Measurements from ENCODE around the gene GALNT18. TPM values are rescaled to one million over a fixed set of nuclear protein-coding genes. Genes with fewer than 3 reads are reported as not detected.

Gene GALNT18
- total RNA-seq, 1 experiment from 2014 or later, result not detected

DNA sequence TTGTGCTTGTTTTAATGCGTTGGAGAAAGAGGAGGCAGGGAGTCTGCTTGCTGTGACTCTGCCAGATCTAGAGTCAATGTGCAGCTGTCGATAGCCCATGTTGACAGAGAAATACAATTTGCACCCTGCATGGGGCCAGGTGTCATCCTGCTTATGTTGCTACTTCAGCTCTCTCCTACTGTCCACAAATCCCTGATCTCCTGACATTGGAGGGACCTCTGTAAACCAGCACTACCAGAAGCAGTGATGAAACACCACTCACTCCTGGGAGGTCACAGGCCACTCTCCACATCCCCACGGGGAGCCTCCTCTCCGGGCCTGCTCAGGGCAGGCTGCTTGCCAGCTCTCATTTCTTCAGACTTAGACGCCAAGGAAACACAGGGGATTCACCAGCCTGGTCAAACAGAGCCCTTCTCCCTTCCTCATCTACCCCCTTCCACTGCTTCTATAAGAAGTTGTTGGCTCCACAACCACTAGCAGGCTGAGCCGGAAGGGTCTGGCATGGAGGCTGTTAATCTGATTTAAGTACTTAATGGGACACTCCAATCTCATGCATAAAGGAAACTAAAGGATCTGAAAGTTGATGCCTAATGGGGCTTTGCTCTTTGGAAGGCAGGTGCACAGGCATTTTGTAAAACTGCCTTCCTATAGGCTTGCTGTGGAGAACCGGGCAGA is 238.8 kb downstream of the GALNT18 start:
- DNase-seq, result no peak
- Histone ChIP-seq H2AFZ (no peak overlapping the region), H3K4me3 (no peak overlapping the region), H3K27ac (no peak overlapping the region), H4K20me1 (ENCODE audit: insufficient read depth) (no peaks in the 10 kb centered on the region), H3K4me1 (replicated peaks; ENCODE audit: insufficient read depth) (no peaks in the 10 kb centered on the region), H3K36me3 (ENCODE audit: low read depth) (no peaks in the 10 kb centered on the region), H3K9me3 (ENCODE audit: insufficient read depth, low read depth) (no peaks in the 10 kb centered on the region), H3F3A (ENCODE audit: insufficient read depth, low read depth) (no peaks in the 10 kb centered on the region), H3K27me3 (ENCODE audit: insufficient read depth, low read depth) (peaks cover 7% of the 10 kb centered on the region; the same call in 1 of the 2 replicates), H3K9me2 (ENCODE audit: insufficient read depth) (no peaks in the 10 kb centered on the region), H3K79me2 (ENCODE audit: low read depth) (no peaks in the 10 kb centered on the region), H3K4me2 (no peak overlapping the region)
- intact Hi-C loops (cut with micrococcal nuclease; ENCODE audit: unreplicated experiment), result no loop called here
- POLR2A ChIA-PET (ENCODE audit: unreplicated experiment), result no interaction called here
- no TSS peak for BruUV-seq (replicated peaks)
- CTCF ChIA-PET, result no interaction called here
- TF ChIP-seq EZH2 (IDR thresholded peaks at IDR 0.05; ENCODE audit: low read depth), result no peak
- TF ChIP-seq, protein P1, sequence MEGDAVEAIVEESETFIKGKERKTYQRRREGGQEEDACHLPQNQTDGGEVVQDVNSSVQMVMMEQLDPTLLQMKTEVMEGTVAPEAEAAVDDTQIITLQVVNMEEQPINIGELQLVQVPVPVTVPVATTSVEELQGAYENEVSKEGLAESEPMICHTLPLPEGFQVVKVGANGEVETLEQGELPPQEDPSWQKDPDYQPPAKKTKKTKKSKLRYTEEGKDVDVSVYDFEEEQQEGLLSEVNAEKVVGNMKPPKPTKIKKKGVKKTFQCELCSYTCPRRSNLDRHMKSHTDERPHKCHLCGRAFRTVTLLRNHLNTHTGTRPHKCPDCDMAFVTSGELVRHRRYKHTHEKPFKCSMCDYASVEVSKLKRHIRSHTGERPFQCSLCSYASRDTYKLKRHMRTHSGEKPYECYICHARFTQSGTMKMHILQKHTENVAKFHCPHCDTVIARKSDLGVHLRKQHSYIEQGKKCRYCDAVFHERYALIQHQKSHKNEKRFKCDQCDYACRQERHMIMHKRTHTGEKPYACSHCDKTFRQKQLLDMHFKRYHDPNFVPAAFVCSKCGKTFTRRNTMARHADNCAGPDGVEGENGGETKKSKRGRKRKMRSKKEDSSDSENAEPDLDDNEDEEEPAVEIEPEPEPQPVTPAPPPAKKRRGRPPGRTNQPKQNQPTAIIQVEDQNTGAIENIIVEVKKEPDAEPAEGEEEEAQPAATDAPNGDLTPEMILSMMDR (conservative IDR thresholded peaks at IDR 0.05), result no peak

DNA sequence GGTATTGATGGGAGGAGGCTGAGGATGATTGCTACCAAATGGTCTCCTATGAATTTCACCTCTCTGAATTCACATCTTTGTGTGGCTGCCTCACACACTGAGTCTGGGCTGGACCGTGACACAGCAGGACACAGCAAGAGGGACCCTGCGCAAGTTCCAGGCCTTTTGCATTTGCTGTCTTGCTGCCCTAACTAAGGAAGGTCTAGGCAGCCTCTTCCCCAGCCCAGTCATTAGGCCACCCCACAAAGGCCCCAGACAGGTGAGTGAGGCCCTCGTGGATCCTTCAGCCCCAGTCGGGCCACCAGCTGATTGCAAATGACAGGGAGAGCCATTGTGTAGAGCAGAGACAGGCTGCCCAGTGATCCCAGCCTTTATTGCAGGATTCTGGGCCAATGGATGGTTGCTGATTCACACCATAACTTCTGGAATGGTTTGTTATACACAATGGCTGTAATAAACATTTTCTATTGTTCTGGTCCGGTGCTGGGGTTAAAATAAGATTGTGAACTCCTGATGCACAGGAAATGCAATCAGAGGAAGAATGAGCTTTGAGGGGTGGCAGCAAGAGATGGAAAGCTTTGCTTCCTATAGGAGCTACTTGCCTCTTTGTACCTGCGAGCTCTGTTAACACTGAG is 240.2 kb downstream of the GALNT18 start:
- CTCF ChIA-PET, result no interaction called here
- Histone ChIP-seq H4K20me1 (ENCODE audit: insufficient read depth) (no peaks in the 10 kb centered on the region), H3K27me3 (ENCODE audit: insufficient read depth, low read depth) (peaks cover 4% of the 10 kb centered on the region; the same call in 1 of the 2 replicates), H3K79me2 (ENCODE audit: low read depth) (no peaks in the 10 kb centered on the region), H3K4me3 (no peak overlapping the region), H3K9me2 (ENCODE audit: insufficient read depth) (no peaks in the 10 kb centered on the region), H3K4me2 (no peak overlapping the region), H3K9me3 (ENCODE audit: insufficient read depth, low read depth) (no peaks in the 10 kb centered on the region), H2AFZ (no peak overlapping the region), H3K36me3 (ENCODE audit: low read depth) (no peaks in the 10 kb centered on the region), H3K27ac (no peak overlapping the region), H3K4me1 (replicated peaks; ENCODE audit: insufficient read depth) (no peaks in the 10 kb centered on the region), H3F3A (ENCODE audit: insufficient read depth, low read depth) (no peaks in the 10 kb centered on the region)
- no peak for DNase-seq
- intact Hi-C loops (cut with micrococcal nuclease; ENCODE audit: unreplicated experiment), result no loop called here
- TF ChIP-seq, protein P1 (conservative IDR thresholded peaks at IDR 0.05), result no peak
- no peak for TF ChIP-seq EZH2 (IDR thresholded peaks at IDR 0.05; ENCODE audit: low read depth)
- no TSS peak for BruUV-seq (replicated peaks)
- POLR2A ChIA-PET (ENCODE audit: unreplicated experiment), result no interaction called here

DNA sequence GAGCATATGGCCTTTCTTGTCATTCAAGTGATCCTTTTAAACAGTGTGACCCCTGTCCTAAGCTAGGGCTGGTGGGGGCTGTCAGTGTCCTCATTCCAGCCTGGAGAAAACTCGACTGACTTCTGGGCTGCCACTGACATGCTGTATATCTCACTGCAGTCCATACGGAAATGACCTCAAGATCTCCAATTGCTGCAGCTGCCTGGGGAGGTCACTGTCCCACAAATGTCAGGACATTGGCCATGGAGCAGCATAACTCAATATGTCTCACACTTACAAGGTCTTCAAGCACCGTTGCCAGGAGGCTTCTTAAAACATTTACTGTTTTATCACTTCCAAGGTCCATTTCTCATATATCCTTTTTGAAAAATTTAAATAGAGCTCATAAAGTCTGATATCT is 240.9 kb downstream of the GALNT18 start:
- no TSS peak for BruUV-seq (replicated peaks)
- Histone ChIP-seq H3K27me3 (ENCODE audit: insufficient read depth, low read depth) (peaks cover 5% of the 10 kb centered on the region; the same call in 1 of the 2 replicates), H3K9me3 (ENCODE audit: insufficient read depth, low read depth) (no peaks in the 10 kb centered on the region), H3K4me3 (no peak overlapping the region), H3K4me2 (no peak overlapping the region), H3K79me2 (ENCODE audit: low read depth) (no peaks in the 10 kb centered on the region), H2AFZ (no peak overlapping the region), H3K27ac (no peak overlapping the region), H3K36me3 (ENCODE audit: low read depth) (no peaks in the 10 kb centered on the region), H4K20me1 (ENCODE audit: insufficient read depth) (no peaks in the 10 kb centered on the region), H3F3A (ENCODE audit: insufficient read depth, low read depth) (no peaks in the 10 kb centered on the region), H3K9me2 (ENCODE audit: insufficient read depth) (no peaks in the 10 kb centered on the region), H3K4me1 (replicated peaks; ENCODE audit: insufficient read depth) (no peaks in the 10 kb centered on the region)
- TF ChIP-seq EZH2 (IDR thresholded peaks at IDR 0.05; ENCODE audit: low read depth), result no peak
- TF ChIP-seq, protein P1 (conservative IDR thresholded peaks at IDR 0.05), result no peak
- POLR2A ChIA-PET (ENCODE audit: unreplicated experiment), result no interaction called here
- intact Hi-C loops (cut with micrococcal nuclease; ENCODE audit: unreplicated experiment), result no loop called here
- no peak for DNase-seq
- CTCF ChIA-PET, result no interaction called here
